Vagina (tissue), 2 donors: Measurements from ENCODE around the gene P2RY4.

Experiments used
- CTCF ChIP-seq, 3 experiments: fragments of 450-650 bp in 2 of 3; fragments of 200-600 bp in 1 of 3; sonication (generic) in 1 of 3; IDR thresholded peaks; one replicate each; pipeline ENCODE4 v1.5.1; 2017 to 2019; ENCODE audit warnings: antibody characterized with exemption in 3 of 3, mild to moderate bottlenecking in 2 of 3, moderate library complexity in 2 of 3
- POLR2A ChIP-seq, 2 donors: fragments of 450-650 bp; IDR thresholded peaks; one replicate each; pipeline ENCODE4 v1.6.1; 2017; ENCODE audit warnings: antibody characterized with exemption in 2 of 2, mild to moderate bottlenecking in 2 of 2, moderate library complexity in 2 of 2

DNA sequence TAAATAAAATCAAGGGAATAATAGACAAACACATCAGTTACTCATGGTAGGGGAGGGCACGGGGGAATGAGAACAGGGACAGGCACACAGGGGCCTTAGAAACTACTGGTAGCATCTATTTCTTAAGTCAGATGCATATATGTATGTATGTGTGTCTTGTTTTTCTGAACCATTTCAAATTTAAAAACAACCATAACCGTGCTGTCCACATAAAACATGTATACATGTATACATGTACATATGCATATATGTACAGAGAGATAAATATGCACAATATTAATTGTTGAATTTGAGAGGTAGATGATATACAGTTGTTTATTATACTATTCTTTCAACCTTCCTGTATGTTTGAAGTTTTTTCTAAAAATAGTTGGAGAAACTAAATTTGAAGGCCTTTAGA lies 33.3 kb downstream of the P2RY4 start:
- TF ChIP-seq CTCF (IDR thresholded peaks at IDR 0.05) = no peak
- TF ChIP-seq POLR2A (IDR thresholded peaks at IDR 0.05) = no peak
